B cell (primary cell): ENCODE results near the gene SLC4A4. TPM values are rescaled to one million over a fixed set of nuclear protein-coding genes. Genes with fewer than 3 reads are reported as not detected.

Source experiments
- ATAC-seq: fragments of 200-7000 bp; cut with Tn5 transposase; one replicate; pipeline ENCODE4 v1.10.0; 2021; ENCODE audit warnings: low read depth, mild to moderate bottlenecking, moderate number of reproducible peaks, moderate library complexity
- CTCF ChIA-PET: fragments of 350-600 bp; sonication (Branson Sonifier 250); formaldehyde crosslinking; loops from one replicate; lab custom pipeline; 2021; ENCODE audit warnings: antibody characterized with exemption, inconsistent platforms; lab: Charles Lee
- POLR2A ChIA-PET: fragments of 350-600 bp; sonication (Branson Sonifier 250); formaldehyde crosslinking; loops from one replicate; lab custom pipeline; 2021; ENCODE audit warnings: antibody characterized with exemption; lab: Charles Lee
- DNase-seq: peaks from one replicate; pipeline ENCODE4 v3.0.0; 2013
- H2AFZ ChIP-seq: 2 replicates; pipeline ENCODE4 v1.6.1; 2012; ENCODE audit warnings: mild to moderate bottlenecking, low read depth, low read length; ENCODE audit not compliant: insufficient read depth, poor library complexity, severe bottlenecking
- H3K27ac ChIP-seq, 2 donors: 1 replicate in 1 of 2; 2 replicates in 1 of 2; pipeline ENCODE4 v1.5.1; 2012 to 2013; ENCODE audit warnings: low read length in 2 of 2, mild to moderate bottlenecking in 2 of 2, moderate library complexity in 1 of 2
- H3K27me3 ChIP-seq, 4 experiments: fragments of 200-600 bp in 1 of 4; sonication (generic) in 1 of 4; replicated peaks in 1 of 4; 1 replicate in 2 of 4; 2 replicates in 2 of 4; pipeline versions ENCODE4 v1.6.1 to v1.7.0; 2013 to 2016; ENCODE audit warnings: low read length in 3 of 4, mild to moderate bottlenecking in 2 of 4, mixed read lengths in 1 of 4, moderate library complexity in 1 of 4; ENCODE audit not compliant: insufficient read depth in 4 of 4, control insufficient read depth in 3 of 4; ENCODE audit errors: control extremely low read depth in 1 of 4
- H3K36me3 ChIP-seq, 2 experiments: replicated peaks in 1 of 2; 1 replicate in 1 of 2; 2 replicates in 1 of 2; pipeline versions ENCODE4 v1.6.1 to v1.7.1; 2013; ENCODE audit warnings: low read length in 1 of 2; ENCODE audit not compliant: insufficient read depth in 2 of 2, control insufficient read depth in 1 of 2; ENCODE audit errors: control extremely low read depth in 1 of 2, extremely low read depth in 1 of 2
- H3K4me1 ChIP-seq, 2 donors: fragments of 200-600 bp in 1 of 2; sonication (generic) in 1 of 2; 1 replicate in 1 of 2; 2 replicates in 1 of 2; pipeline versions ENCODE4 v1.5.1 to v1.6.1; 2013 to 2017; ENCODE audit warnings: low read length in 2 of 2; ENCODE audit not compliant: control insufficient read depth in 2 of 2, insufficient read depth in 2 of 2
- H3K4me2 ChIP-seq: replicated peaks from 2 replicates; pipeline ENCODE3; 2012; ENCODE audit warnings: mild to moderate bottlenecking, low read depth, low read length; ENCODE audit not compliant: poor library complexity, severe bottlenecking
- H3K4me3 ChIP-seq, 5 experiments: fragments of 200-600 bp in 1 of 5; sonication (generic) in 1 of 5; 1 replicate in 3 of 5; 2 replicates in 2 of 5; pipeline versions ENCODE4 v1.5.1 to v1.7.0; 2011 to 2016; ENCODE audit warnings: low read length in 4 of 5, mild to moderate bottlenecking in 4 of 5, low read depth in 2 of 5, control low read depth in 1 of 5, moderate library complexity in 1 of 5; ENCODE audit not compliant: insufficient read depth in 1 of 5; ENCODE audit errors: control extremely low read depth in 1 of 5, extremely low read depth in 1 of 5
- H3K79me2 ChIP-seq: fragments of 200-600 bp; sonication (generic); one replicate; pipeline ENCODE4 v1.6.0; 2016; ENCODE audit warnings: low read length; ENCODE audit not compliant: control insufficient read depth, insufficient read depth
- H3K9ac ChIP-seq: fragments of 200-600 bp; sonication (generic); 2 replicates; pipeline ENCODE4 v1.6.1; 2017; ENCODE audit warnings: mild to moderate bottlenecking, low read length, moderate library complexity
- H3K9me3 ChIP-seq, 3 donors: one replicate each; pipeline versions ENCODE4 v1.6.1 to v1.7.1; 2013; ENCODE audit warnings: low read length in 2 of 3; ENCODE audit not compliant: control insufficient read depth in 2 of 3, insufficient read depth in 1 of 3; ENCODE audit errors: control extremely low read depth in 1 of 3
- H4K20me1 ChIP-seq: 2 replicates; pipeline ENCODE4 v1.6.0; 2012; ENCODE audit warnings: mild to moderate bottlenecking, low read length; ENCODE audit not compliant: insufficient read depth, control insufficient read depth, poor library complexity, severe bottlenecking
- H3K27ac Mint-ChIP-seq: one replicate; pipeline ENCODE4 v1.8.0; 2021; ENCODE audit warnings: mixed read lengths
- H3K27me3 Mint-ChIP-seq: one replicate; pipeline ENCODE4 v1.8.0; 2021; ENCODE audit warnings: mixed read lengths
- H3K4me1 Mint-ChIP-seq: one replicate; pipeline ENCODE4 v1.8.0; 2021; ENCODE audit warnings: mixed read lengths
- H3K4me3 Mint-ChIP-seq: one replicate; pipeline ENCODE4 v1.8.0; 2021; ENCODE audit warnings: mixed read lengths
- H3K9me3 Mint-ChIP-seq: one replicate; pipeline ENCODE4 v1.8.0; 2022; ENCODE audit warnings: mixed read lengths; ENCODE audit not compliant: insufficient read depth
- EZH2 ChIP-seq: IDR thresholded peaks from 2 replicates; pipeline ENCODE4 v1.6.1; 2012; ENCODE audit warnings: borderline replicate concordance, low read depth, mild to moderate bottlenecking, moderate library complexity, low read length; ENCODE audit not compliant: insufficient read depth, poor library complexity, severe bottlenecking
- WGBS: methylation state at CpG from one replicate; pipeline ENCODE4 v1.1.5; 2013; ENCODE audit warnings: missing lambda C conversion rate; ENCODE audit not compliant: insufficient coverage; 5-methylcytosine and 5-hydroxymethylcytosine counted together
- intact Hi-C: fragments of 100-400 bp; cut with micrococcal nuclease; formaldehyde crosslinking; loops from one replicate; pipeline ENCODE4 v1.10.0; 2022
- polyA plus RNA-seq: library from polyadenylated mRNA; depleted of rRNA; stranded (reverse); fragments of >200 nt; gene quantifications from 2 replicates; pipeline ENCODE4 v1.2.3, GENCODE V29; 2012
- total RNA-seq, 2 donors: library from RNA; stranded (reverse); fragments of 120-200 nt in 1 of 2; gene quantifications; 1 replicate in 1 of 2; 2 replicates in 1 of 2; pipeline versions ENCODE4 v1.2.3 to v1.2.4, GENCODE V29; 2013 to 2022
- TF ChIP-seq, protein P1 (sequence below): fragments of 200-600 bp; IDR thresholded peaks from one replicate; pipeline ENCODE4 v1.8.0; 2022; ENCODE audit warnings: antibody characterized with exemption, mild to moderate bottlenecking

The SLC4A4 gene
- total and polyA plus RNA-seq, 2 donors (not counting 1 experiment from before 2014, with no cell fraction given) = not detected

DNA sequence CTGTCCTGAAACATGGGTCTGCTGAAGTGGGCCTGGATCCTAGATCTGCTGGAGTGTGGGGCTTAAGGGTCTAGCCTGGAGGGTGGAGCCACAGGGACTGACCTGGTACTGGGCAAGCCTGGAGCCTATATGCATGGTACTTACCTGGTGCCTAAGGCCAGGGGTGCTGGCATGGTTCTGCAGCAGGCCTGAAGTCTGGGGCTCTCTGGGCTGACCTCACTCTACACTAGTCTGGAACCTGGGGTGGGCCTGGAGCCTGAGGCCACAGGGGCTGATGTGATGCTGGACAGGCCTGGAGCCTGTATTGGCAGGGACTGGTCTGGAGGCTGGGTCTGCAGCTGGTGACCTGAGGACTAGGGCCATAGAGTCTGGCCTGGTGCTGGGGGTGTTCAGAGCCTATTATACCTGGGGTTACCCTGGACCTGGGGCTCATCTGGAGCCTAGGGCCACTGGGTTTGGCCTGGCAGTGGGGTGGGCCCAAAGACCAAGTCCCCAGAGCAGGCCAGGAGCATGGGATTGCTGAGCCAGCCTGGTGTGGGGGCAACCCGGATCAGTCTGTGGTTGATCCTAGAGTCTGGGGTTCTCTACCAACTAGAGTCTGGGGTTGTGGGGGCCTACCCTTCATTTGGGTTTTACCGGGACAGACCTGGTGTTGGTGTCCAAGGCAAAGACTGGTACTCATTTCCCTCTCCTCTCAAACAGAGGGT lies 179.6 kb downstream of the SLC4A4 start:
- Mint-ChIP-seq H3K4me3 (no peak overlapping the region), H3K4me1 (no peaks in the 10 kb centered on the region), H3K27ac (no peak overlapping the region), H3K9me3 (peaks cover 3% of the 10 kb centered on the region), H3K27me3 (no peaks in the 10 kb centered on the region)
- WGBS = no CpG with 5 or more reads among the region's 2 CpGs
- POLR2A ChIA-PET = no interaction called here
- Histone ChIP-seq H3K4me2 (no peak overlapping the region), H3K4me1 (no peaks in the 10 kb centered on the region), H3K4me3 (no peak overlapping the region), H3K79me2 (no peaks in the 10 kb centered on the region), H3K9me3 (peaks cover 0 to 14% (median 0%) of the 10 kb centered on the region in 3 donors), H3K36me3 (no peaks in the 10 kb centered on the region), H3K27me3 (no peaks in the 10 kb centered on the region), H3K9ac (no peak overlapping the region), H4K20me1 (no peaks in the 10 kb centered on the region), H3K27ac (no peak overlapping the region), H2AFZ (no peak overlapping the region)
- no peak for ATAC-seq
- intact Hi-C loops = no loop called here
- TF ChIP-seq, protein P1, sequence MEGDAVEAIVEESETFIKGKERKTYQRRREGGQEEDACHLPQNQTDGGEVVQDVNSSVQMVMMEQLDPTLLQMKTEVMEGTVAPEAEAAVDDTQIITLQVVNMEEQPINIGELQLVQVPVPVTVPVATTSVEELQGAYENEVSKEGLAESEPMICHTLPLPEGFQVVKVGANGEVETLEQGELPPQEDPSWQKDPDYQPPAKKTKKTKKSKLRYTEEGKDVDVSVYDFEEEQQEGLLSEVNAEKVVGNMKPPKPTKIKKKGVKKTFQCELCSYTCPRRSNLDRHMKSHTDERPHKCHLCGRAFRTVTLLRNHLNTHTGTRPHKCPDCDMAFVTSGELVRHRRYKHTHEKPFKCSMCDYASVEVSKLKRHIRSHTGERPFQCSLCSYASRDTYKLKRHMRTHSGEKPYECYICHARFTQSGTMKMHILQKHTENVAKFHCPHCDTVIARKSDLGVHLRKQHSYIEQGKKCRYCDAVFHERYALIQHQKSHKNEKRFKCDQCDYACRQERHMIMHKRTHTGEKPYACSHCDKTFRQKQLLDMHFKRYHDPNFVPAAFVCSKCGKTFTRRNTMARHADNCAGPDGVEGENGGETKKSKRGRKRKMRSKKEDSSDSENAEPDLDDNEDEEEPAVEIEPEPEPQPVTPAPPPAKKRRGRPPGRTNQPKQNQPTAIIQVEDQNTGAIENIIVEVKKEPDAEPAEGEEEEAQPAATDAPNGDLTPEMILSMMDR = no peak
- no peak for TF ChIP-seq EZH2
- CTCF ChIA-PET = no interaction called here
- DNase-seq = no peak

DNA sequence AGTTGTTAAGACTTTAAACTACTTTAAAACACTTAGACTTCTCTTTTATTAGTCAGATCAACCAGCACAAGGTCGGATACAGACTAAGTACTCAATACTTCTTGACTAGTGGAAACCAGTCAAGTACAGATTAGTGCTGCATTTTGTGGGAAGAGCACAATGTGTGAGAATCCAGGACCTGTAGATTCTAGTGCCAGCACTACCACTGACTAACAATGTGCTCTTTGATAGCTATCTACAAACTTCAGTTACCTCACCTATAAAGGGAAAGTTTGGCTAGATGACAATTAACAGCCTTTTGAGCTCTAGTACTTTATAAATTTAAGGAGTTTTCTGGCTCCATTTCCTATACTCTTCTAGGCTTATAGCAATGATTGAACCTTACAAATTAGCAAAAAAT lies 181.5 kb downstream of the SLC4A4 start:
- no peak overlapping the region for H2AFZ ChIP-seq
- no peak overlapping the region for H3K4me3 ChIP-seq
- H3K27me3 Mint-ChIP-seq = no peaks in the 10 kb centered on the region
- no peak overlapping the region for H3K9ac ChIP-seq
- no peaks in the 10 kb centered on the region for H3K36me3 ChIP-seq
- no peaks in the 10 kb centered on the region for H3K27me3 ChIP-seq
- H3K4me1 Mint-ChIP-seq = no peaks in the 10 kb centered on the region
- ChIA-PET POLR2A (no interaction called here), CTCF (no interaction called here)
- WGBS = no CpG with 5 or more reads among the region's 1 CpG
- no peak overlapping the region for H3K27ac ChIP-seq
- H3K4me2 ChIP-seq = no peak overlapping the region
- no peak overlapping the region for H3K27ac Mint-ChIP-seq
- no peaks in the 10 kb centered on the region for H4K20me1 ChIP-seq
- intact Hi-C loops = no loop called here
- DNase-seq (no peak), ATAC-seq (no peak)
- peaks cover 3% of the 10 kb centered on the region for H3K9me3 Mint-ChIP-seq
- no peak overlapping the region for H3K4me3 Mint-ChIP-seq
- peaks cover 0 to 14% (median 0%) of the 10 kb centered on the region in 3 donors for H3K9me3 ChIP-seq
- no peak for TF ChIP-seq EZH2
- TF ChIP-seq, protein P1 = no peak
- no peaks in the 10 kb centered on the region for H3K79me2 ChIP-seq
- H3K4me1 ChIP-seq = no peaks in the 10 kb centered on the region
